Epithelial cell of esophagus (primary cell): Measurements from ENCODE around the gene ARID3A.

ENCODE experiments used
- DNase-seq: peaks from one replicate; pipeline ENCODE4 v3.0.0; 2010; ENCODE audit warnings: low read depth
- H3K4me3 ChIP-seq: 2 replicates; pipeline ENCODE4 v1.5.1; 2011; ENCODE audit warnings: mild to moderate bottlenecking, low read length, control low read depth
- CTCF ChIP-seq: IDR thresholded peaks from 2 replicates; pipeline ENCODE4 v1.5.1; 2011; ENCODE audit warnings: low read depth, mild to moderate bottlenecking, low read length, control low read depth, inconsistent platforms; ENCODE audit not compliant: insufficient read depth; ENCODE audit errors: missing control alignments

ARID3A gene

GRCh38 chr19:1008268-1009040 is 82.6 kb downstream of the ARID3A start:
- H3K4me3 ChIP-seq, result no peak overlapping the region
- no peak for DNase-seq
- no peak for TF ChIP-seq CTCF

GRCh38 chr19:1009041-1009980 is 83.5 kb downstream of the ARID3A start:
- no peak for DNase-seq
- no peak for TF ChIP-seq CTCF
- no peak overlapping the region for H3K4me3 ChIP-seq

GRCh38 chr19:1009981-1010538 is 84.2 kb downstream of the ARID3A start:
- TF ChIP-seq CTCF, result no peak
- no peak for DNase-seq
- no peak overlapping the region for H3K4me3 ChIP-seq

- no peak for TF ChIP-seq CTCF
- no peak for DNase-seq
- H3K4me3 ChIP-seq, result no peak overlapping the region
Measured at GRCh38 chr19:1010586-1011510, 85.0 kb downstream of the ARID3A start.

GRCh38 chr19:1011831-1012333 is 86.0 kb downstream of the ARID3A start:
- TF ChIP-seq CTCF, result no peak

GRCh38 chr19:1012334-1012733 is 86.5 kb downstream of the ARID3A start:
- no peak overlapping the region for H3K4me3 ChIP-seq
- TF ChIP-seq CTCF, result no peak

More at GRCh38 chr19:1011831-1012333, 86.0 kb downstream of the ARID3A start:
- DNase-seq, result no peak
- no peak overlapping the region for H3K4me3 ChIP-seq

More at GRCh38 chr19:1012334-1012733, 86.5 kb downstream of the ARID3A start:
- DNase-seq, result no peak
